Upper lobe of left lung (tissue), 4 donors: ENCODE measurements around the gene DLG2.

ENCODE experiments used
- EP300 ChIP-seq, 4 donors: sonication (generic); formaldehyde crosslinking; IDR thresholded peaks; one replicate each; pipeline ENCODE4 v1.5.1; 2017; ENCODE audit warnings: antibody characterized with exemption in 4 of 4, control low read depth in 2 of 4
- POLR2AphosphoS5 ChIP-seq, 2 donors: sonication (generic); formaldehyde crosslinking; IDR thresholded peaks; one replicate each; pipeline ENCODE4 v1.5.1; 2017; ENCODE audit warnings: antibody characterized with exemption in 2 of 2

GRCh38 chr11:84564867-84565184 lies 1062.3 kb downstream of the DLG2 start:
- TF ChIP-seq EP300 (IDR thresholded peaks at IDR 0.05) (no peak), POLR2AphosphoS5 (IDR thresholded peaks at IDR 0.05) (no peak)
